GM06990 (cell line): ENCODE measurements around the gene GNG8.

Experiments
- DNase-seq: peaks from one replicate; pipeline ENCODE4 v3.0.0-alpha.2; 2011; ENCODE audit not compliant: insufficient read length; ENCODE audit errors: extremely low read depth
- H3K27me3 ChIP-seq: replicated peaks from 2 replicates; pipeline ENCODE4 v1.6.0; 2011; ENCODE audit warnings: low read length; ENCODE audit not compliant: control insufficient read depth, insufficient read depth
- H3K36me3 ChIP-seq: 2 replicates; pipeline ENCODE4 v1.5.1; 2011; ENCODE audit warnings: low read length; ENCODE audit not compliant: control insufficient read depth, insufficient read depth
- H3K4me3 ChIP-seq: replicated peaks from 2 replicates; pipeline ENCODE4 v1.5.1; 2011; ENCODE audit warnings: low read depth, mild to moderate bottlenecking, control low read depth, low read length
- CTCF ChIP-seq: IDR thresholded peaks from 2 replicates; pipeline ENCODE4 v1.5.1; 2011; ENCODE audit warnings: low read length, control low read depth, mild to moderate bottlenecking, inconsistent platforms; ENCODE audit not compliant: insufficient read depth, poor library complexity, severe bottlenecking

Gene GNG8

GRCh38 chr19:46660008-46660517 lies 24.1 kb upstream of the GNG8 start:
- H3K27me3 ChIP-seq: peaks cover 1% of the 10 kb centered on the region
- H3K4me3 ChIP-seq: peak overlapping the region; percentile 58
- no peaks in the 10 kb centered on the region for H3K36me3 ChIP-seq
- no peak for TF ChIP-seq CTCF
- DNase-seq: no peak

- TF ChIP-seq CTCF: no peak
- no peaks in the 10 kb centered on the region for H3K36me3 ChIP-seq
- peaks cover 1% of the 10 kb centered on the region for H3K27me3 ChIP-seq
- no peak overlapping the region for H3K4me3 ChIP-seq
- no peak for DNase-seq
Measured at GRCh38 chr19:46659151-46660007, 23.4 kb upstream of the GNG8 start.

GRCh38 chr19:46656541-46656940 lies 20.5 kb upstream of the GNG8 start:
- no peak for TF ChIP-seq CTCF
- Histone ChIP-seq H3K36me3 (no peaks in the 10 kb centered on the region), H3K27me3 (peaks cover 1% of the 10 kb centered on the region), H3K4me3 (no peak overlapping the region)
- no peak for DNase-seq

GRCh38 chr19:46654621-46655152 lies 18.7 kb upstream of the GNG8 start:
- H3K27me3 ChIP-seq: peaks cover 1% of the 10 kb centered on the region; the same call in 1 of the 2 replicates
- no peak for DNase-seq
- TF ChIP-seq CTCF: no peak
- no peak overlapping the region for H3K4me3 ChIP-seq
- no peaks in the 10 kb centered on the region for H3K36me3 ChIP-seq

- Histone ChIP-seq H3K27me3 (peaks cover 2% of the 10 kb centered on the region; the same call in 1 of the 2 replicates), H3K4me3 (no peak overlapping the region), H3K36me3 (no peaks in the 10 kb centered on the region)
- no peak for TF ChIP-seq CTCF
- no peak for DNase-seq
Measured at GRCh38 chr19:46650445-46650844, 14.4 kb upstream of the GNG8 start.
